IMR-90 (cell line): Measurements from ENCODE around the gene RAPGEF2. TPM values are rescaled to one million over a fixed set of nuclear protein-coding genes. Genes with fewer than 3 reads are reported as not detected.

Source experiments
- ATAC-seq: fragments of 200-7000 bp; cut with Tn5 transposase; 2 replicates; pipeline ENCODE4 v1.9.1; 2020; ENCODE audit warnings: low read depth, mild to moderate bottlenecking, moderate library complexity
- BruUV-seq: library from RNA; stranded (reverse); fragments of 400-500 nt; replicated peaks from 2 replicates; lab custom pipeline; 2021; lab: Mats Ljungman, UMichigan
- CTCF ChIA-PET: fragments of 300-600 bp; formaldehyde crosslinking; extraction: SDS; loops from one replicate; lab custom pipeline; 2021; ENCODE audit warnings: antibody characterized with exemption; lab: Yijun Ruan, JAX
- POLR2A ChIA-PET: fragments of 300-600 bp; sonication (Branson Sonifier 250); formaldehyde crosslinking; loops from one replicate; lab custom pipeline; 2022; ENCODE audit warnings: antibody characterized with exemption; ENCODE audit not compliant: unreplicated experiment; lab: Charles Lee
- DNase-seq: peaks from one replicate; pipeline ENCODE4 v3.0.0; 2013
- H2AFZ ChIP-seq: replicated peaks from 2 replicates; pipeline ENCODE3; 2013; ENCODE audit warnings: low read length, mild to moderate bottlenecking; ENCODE audit not compliant: poor library complexity
- H2AK5ac ChIP-seq: 2 replicates; pipeline ENCODE4 v1.6.1; 2013; ENCODE audit warnings: low read depth, low read length, inconsistent platforms
- H2AK9ac ChIP-seq: replicated peaks from 2 replicates; pipeline ENCODE3; 2013; ENCODE audit warnings: mild to moderate bottlenecking, low read depth, low read length, moderate library complexity; ENCODE audit not compliant: poor library complexity
- H2BK120ac ChIP-seq: 2 replicates; pipeline ENCODE4 v1.6.1; 2013; ENCODE audit warnings: low read depth, low read length, inconsistent platforms
- H2BK15ac ChIP-seq: 3 replicates; pipeline ENCODE4 v1.6.1; 2013; ENCODE audit warnings: low read depth, low read length, inconsistent platforms
- H2BK20ac ChIP-seq: 2 replicates; pipeline ENCODE4 v1.6.1; 2013; ENCODE audit warnings: low read depth, mild to moderate bottlenecking, inconsistent platforms, low read length, moderate library complexity
- H2BK5ac ChIP-seq: 2 replicates; pipeline ENCODE4 v1.6.1; 2013; ENCODE audit warnings: mild to moderate bottlenecking, low read depth, low read length, inconsistent platforms; ENCODE audit not compliant: poor library complexity, severe bottlenecking
- H3K14ac ChIP-seq: replicated peaks from 2 replicates; pipeline ENCODE4 v1.6.1; 2013; ENCODE audit warnings: low read depth, low read length, inconsistent platforms
- H3K18ac ChIP-seq: 2 replicates; pipeline ENCODE4 v1.6.1; 2013; ENCODE audit warnings: low read depth, low read length, control low read depth
- H3K23ac ChIP-seq: 2 replicates; pipeline ENCODE4 v1.6.1; 2013; ENCODE audit warnings: low read depth, low read length, inconsistent platforms
- H3K27ac ChIP-seq: 2 replicates; pipeline ENCODE4 v1.5.1; 2013; ENCODE audit warnings: mild to moderate bottlenecking, control low read depth, low read length; ENCODE audit not compliant: insufficient read depth
- H3K27me3 ChIP-seq: 2 replicates; pipeline ENCODE4 v1.6.1; 2013; ENCODE audit warnings: low read length; ENCODE audit not compliant: control insufficient read depth, insufficient read depth
- H3K36me3 ChIP-seq: 2 replicates; pipeline ENCODE4 v1.6.1; 2013; ENCODE audit warnings: low read length, mixed read lengths; ENCODE audit not compliant: control insufficient read depth, insufficient read depth
- H3K4ac ChIP-seq: 2 replicates; pipeline ENCODE4 v1.6.1; 2013; ENCODE audit warnings: low read depth, low read length, inconsistent platforms
- H3K4me1 ChIP-seq: 2 replicates; pipeline ENCODE4 v1.6.1; 2013; ENCODE audit warnings: low read length, mixed read lengths; ENCODE audit not compliant: control insufficient read depth, insufficient read depth
- H3K4me2 ChIP-seq: 2 replicates; pipeline ENCODE4 v1.6.1; 2013; ENCODE audit warnings: low read depth, mild to moderate bottlenecking, control low read depth, low read length, moderate library complexity
- H3K4me3 ChIP-seq: 2 replicates; pipeline ENCODE4 v1.5.1; 2013; ENCODE audit warnings: low read depth, mild to moderate bottlenecking, control low read depth, low read length, moderate library complexity; ENCODE audit not compliant: insufficient read depth
- H3K56ac ChIP-seq: 2 replicates; pipeline ENCODE4 v1.6.1; 2013; ENCODE audit warnings: low read length, inconsistent platforms; ENCODE audit not compliant: insufficient read depth; ENCODE audit errors: extremely low read depth
- H3K79me1 ChIP-seq, 2 experiments: 2 replicates each; pipeline ENCODE4 v1.6.1; 2013; ENCODE audit warnings: low read length in 2 of 2, inconsistent platforms in 1 of 2, low read depth in 1 of 2
- H3K9ac ChIP-seq: 2 replicates; pipeline ENCODE4 v1.6.1; 2013; ENCODE audit warnings: low read depth, low read length, control low read depth
- H3K9me1 ChIP-seq: 2 replicates; pipeline ENCODE4 v1.6.1; 2013; ENCODE audit warnings: low read length, inconsistent platforms; ENCODE audit not compliant: insufficient read depth
- H3K9me3 ChIP-seq: 2 replicates; pipeline ENCODE4 v1.6.1; 2013; ENCODE audit warnings: low read length; ENCODE audit not compliant: control insufficient read depth, insufficient read depth
- H4K20me1 ChIP-seq: 2 replicates; pipeline ENCODE4 v1.6.1; 2013; ENCODE audit warnings: low read length, inconsistent platforms; ENCODE audit not compliant: insufficient read depth
- H4K5ac ChIP-seq: 2 replicates; pipeline ENCODE4 v1.6.1; 2013; ENCODE audit warnings: mild to moderate bottlenecking, low read depth, low read length, control low read depth
- H4K8ac ChIP-seq, 2 experiments: 2 replicates each; pipeline ENCODE4 v1.6.1; 2013; ENCODE audit warnings: low read depth in 2 of 2, low read length in 2 of 2, control low read depth in 1 of 2, inconsistent platforms in 1 of 2
- H4K91ac ChIP-seq: 2 replicates; pipeline ENCODE4 v1.6.1; 2013; ENCODE audit warnings: low read depth, low read length, inconsistent platforms; ENCODE audit not compliant: insufficient read depth
- BHLHE40 ChIP-seq: fragments of 150-350 bp; IDR thresholded peaks from 2 replicates; pipeline ENCODE4 v1.6.1; 2016; ENCODE audit warnings: mild to moderate bottlenecking, low read depth, low read length
- CHD1 ChIP-seq: IDR thresholded peaks from 2 replicates; pipeline ENCODE4 v1.6.1; 2012; ENCODE audit warnings: low read depth, low read length, improper control_type of control experiment
- FOS ChIP-seq: fragments of 150-350 bp; IDR thresholded peaks from 2 replicates; pipeline ENCODE4 v1.6.1; 2016; ENCODE audit warnings: low read depth, low read length
- MAFK ChIP-seq: IDR thresholded peaks from 2 replicates; pipeline ENCODE4 v1.6.1; 2012; ENCODE audit warnings: low read depth, low read length, improper control_type of control experiment
- MAZ ChIP-seq: IDR thresholded peaks from 2 replicates; pipeline ENCODE4 v1.6.1; 2012; ENCODE audit warnings: low read depth, mild to moderate bottlenecking, low read length, improper control_type of control experiment, moderate library complexity, borderline replicate concordance
- MXI1 ChIP-seq: IDR thresholded peaks from 2 replicates; pipeline ENCODE4 v1.6.1; 2012; ENCODE audit warnings: low read depth, mild to moderate bottlenecking, low read length, moderate library complexity, borderline replicate concordance
- NFE2L2 ChIP-seq: fragments of 150-350 bp; IDR thresholded peaks from 2 replicates; pipeline ENCODE4 v1.6.1; 2016; ENCODE audit warnings: low read depth, mild to moderate bottlenecking, low read length
- RAD21 ChIP-seq: IDR thresholded peaks from 2 replicates; pipeline ENCODE4 v1.6.1; 2012; ENCODE audit warnings: low read length, improper control_type of control experiment
- RCOR1 ChIP-seq: IDR thresholded peaks from 2 replicates; pipeline ENCODE4 v1.6.1; 2012; ENCODE audit warnings: mild to moderate bottlenecking, low read length, improper control_type of control experiment; ENCODE audit not compliant: insufficient replicate concordance
- RFX5 ChIP-seq: IDR thresholded peaks from 2 replicates; pipeline ENCODE4 v1.8.0; 2012; ENCODE audit warnings: low read depth, mild to moderate bottlenecking, low read length, moderate library complexity
- SMC3 ChIP-seq: fragments of 150-350 bp; IDR thresholded peaks from 2 replicates; pipeline ENCODE4 v1.6.1; 2016; ENCODE audit warnings: low read depth, mild to moderate bottlenecking, antibody characterized with exemption, low read length, moderate library complexity
- USF2 ChIP-seq: fragments of 150-350 bp; IDR thresholded peaks from 2 replicates; pipeline ENCODE4 v1.6.1; 2017; ENCODE audit warnings: mild to moderate bottlenecking, antibody characterized with exemption, low read length, low read depth
- WGBS, 2 experiments: methylation state at CpG; one replicate each; pipeline versions ENCODE4 v1.1.5 to v1.1.7; 2013; ENCODE audit warnings: missing lambda C conversion rate in 2 of 2; ENCODE audit not compliant: insufficient read length in 1 of 2; ENCODE audit errors: extremely low coverage in 2 of 2; 5-methylcytosine and 5-hydroxymethylcytosine counted together
- dilution Hi-C: fragments of 300-500 bp; cut with HindIII; formaldehyde crosslinking; loops from one replicate; pipeline ENCODE4 v1.14.3; 2018; ENCODE audit warnings: low sequenced_read_pairs; ENCODE audit not compliant: unreplicated experiment
- in situ Hi-C: fragments of 300-500 bp; cut with MboI; formaldehyde crosslinking; loops from 3 replicates; pipeline ENCODE4 v1.14.3; 2019; ENCODE audit warnings: low sequenced_read_pairs, inconsistent platforms, mixed read lengths
- intact Hi-C: fragments of 100-400 bp; cut with micrococcal nuclease; formaldehyde crosslinking; loops from 2 replicates; pipeline ENCODE4 v1.10.0; 2022
- polyA plus RNA-seq, 3 experiments: library from polyadenylated mRNA; depleted of rRNA; stranded (reverse); fragments of >200 nt; gene quantifications; 2 replicates each; pipeline ENCODE4 v1.2.3, GENCODE V29; 2012; ENCODE audit warnings: low replicate concordance in 1 of 3
- total RNA-seq: library from RNA; depleted of rRNA; stranded (reverse); fragments of >200 nt; gene quantifications from 2 replicates; pipeline ENCODE4 v1.2.3, GENCODE V29; 2012
- TF ChIP-seq, protein P1 (sequence below): conservative IDR thresholded peaks from 2 replicates; pipeline ENCODE4 v1.5.1; 2012; ENCODE audit warnings: mild to moderate bottlenecking, low read depth, low read length, improper control_type of control experiment

RAPGEF2 gene
- total and polyA plus RNA-seq, 2 of the 4 experiments (the other 2 are of a cell fraction) = 27.6 to 109 TPM

GRCh38 chr4:159237975-159238374 is 135.1 kb downstream of the RAPGEF2 start:
- Histone ChIP-seq H3K4me3 (no peak overlapping the region), H3K4ac (no peak overlapping the region), H3K18ac (no peak overlapping the region), H4K5ac (no peak overlapping the region), H2BK20ac (no peak overlapping the region), H3K27me3 (no peaks in the 10 kb centered on the region), H3K4me1 (no peaks in the 10 kb centered on the region), H2AFZ (no peak overlapping the region), H3K23ac (peak overlapping the region; percentile 81; the same call in 1 of the 2 replicates), H2BK15ac (no peak overlapping the region), H4K8ac (no peak overlapping the region; a peak in 1 of 4 replicates), H3K9me1 (0 out of 2 replicates have a peak, but pooled peaks cover 5% of the 10 kb centered on the region), H3K14ac (0 out of 2 replicates have a peak overlapping the region, but pooled peaks have one; percentile 71), H2BK5ac (no peak overlapping the region), H3K9me3 (no peaks in the 10 kb centered on the region), H3K27ac (no peak overlapping the region), H3K56ac (no peak overlapping the region), H4K20me1 (peaks cover 3% of the 10 kb centered on the region), H3K79me1 (peaks cover 16 to 50% of the 10 kb centered on the region in 2 experiments), H4K91ac (no peak overlapping the region), H3K36me3 (no peaks in the 10 kb centered on the region; the same call in 1 of the 2 replicates), H2BK120ac (no peak overlapping the region), H2AK5ac (no peak overlapping the region), H3K4me2 (no peak overlapping the region), H3K9ac (no peak overlapping the region), H2AK9ac (no peak overlapping the region)
- no peak for DNase-seq
- TF ChIP-seq MAZ = no peak
- TF ChIP-seq MAFK = no peak
- TF ChIP-seq RCOR1 = no peak
- TF ChIP-seq FOS = no peak
- no peak for TF ChIP-seq BHLHE40
- TF ChIP-seq NFE2L2 = no peak
- TF ChIP-seq, protein P1, sequence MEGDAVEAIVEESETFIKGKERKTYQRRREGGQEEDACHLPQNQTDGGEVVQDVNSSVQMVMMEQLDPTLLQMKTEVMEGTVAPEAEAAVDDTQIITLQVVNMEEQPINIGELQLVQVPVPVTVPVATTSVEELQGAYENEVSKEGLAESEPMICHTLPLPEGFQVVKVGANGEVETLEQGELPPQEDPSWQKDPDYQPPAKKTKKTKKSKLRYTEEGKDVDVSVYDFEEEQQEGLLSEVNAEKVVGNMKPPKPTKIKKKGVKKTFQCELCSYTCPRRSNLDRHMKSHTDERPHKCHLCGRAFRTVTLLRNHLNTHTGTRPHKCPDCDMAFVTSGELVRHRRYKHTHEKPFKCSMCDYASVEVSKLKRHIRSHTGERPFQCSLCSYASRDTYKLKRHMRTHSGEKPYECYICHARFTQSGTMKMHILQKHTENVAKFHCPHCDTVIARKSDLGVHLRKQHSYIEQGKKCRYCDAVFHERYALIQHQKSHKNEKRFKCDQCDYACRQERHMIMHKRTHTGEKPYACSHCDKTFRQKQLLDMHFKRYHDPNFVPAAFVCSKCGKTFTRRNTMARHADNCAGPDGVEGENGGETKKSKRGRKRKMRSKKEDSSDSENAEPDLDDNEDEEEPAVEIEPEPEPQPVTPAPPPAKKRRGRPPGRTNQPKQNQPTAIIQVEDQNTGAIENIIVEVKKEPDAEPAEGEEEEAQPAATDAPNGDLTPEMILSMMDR = no peak
- no peak for TF ChIP-seq RAD21
- TF ChIP-seq RFX5 = no peak
- no peak for TF ChIP-seq MXI1
- TF ChIP-seq CHD1 = no peak
- TF ChIP-seq SMC3 = no peak
- no peak for TF ChIP-seq USF2
- POLR2A ChIA-PET = no interaction called here
- intact Hi-C loops (loop anchor here (5.0 kb wide), 1 partner anchor 69 kb away; no protein-coding TSS in a partner anchor), dilution Hi-C loops (no loop called here), in situ Hi-C loops (no loop called here)
- WGBS, 2 experiments = no CpG with 5 or more reads among the region's 2 CpGs
- no TSS peak for BruUV-seq
- CTCF ChIA-PET = no interaction called here
- ATAC-seq = no peak
